Kidney (tissue), 14 donors: Measurements from ENCODE around the gene OVAAL. TPM values are rescaled to one million over a fixed set of nuclear protein-coding genes. Genes with fewer than 3 reads are reported as not detected.

Source experiments
- DNase-seq, 5 donors: peaks; one replicate each; pipeline ENCODE4 v3.0.0-alpha.2; 2013 to 2020
- FAIRE-seq: peaks from 2 replicates; lab custom pipeline; 2012; peaks lifted over from hg19 to GRCh38; lab: Jason Lieb, UNC
- H3K27ac ChIP-seq, 2 donors: one replicate each; pipeline ENCODE4 v1.7.0; 2013; ENCODE audit warnings: low read depth in 2 of 2, low read length in 2 of 2, inconsistent platforms in 1 of 2
- H3K27me3 ChIP-seq: one replicate; pipeline ENCODE4 v1.7.1; 2013; ENCODE audit warnings: low read length, inconsistent platforms; ENCODE audit not compliant: control insufficient read depth, insufficient read depth
- H3K36me3 ChIP-seq, 3 donors: one replicate each; pipeline versions ENCODE4 v1.7.0 to v1.7.1; 2013; ENCODE audit warnings: low read length in 3 of 3, control low read depth in 1 of 3, inconsistent platforms in 1 of 3; ENCODE audit not compliant: insufficient read depth in 3 of 3, control insufficient read depth in 2 of 3
- H3K4me1 ChIP-seq, 3 donors: one replicate each; pipeline versions ENCODE4 v1.7.0 to v1.7.1; 2013; ENCODE audit warnings: low read length in 3 of 3, inconsistent platforms in 1 of 3, low read depth in 1 of 3; ENCODE audit not compliant: control insufficient read depth in 2 of 3, insufficient read depth in 2 of 3
- H3K4me3 ChIP-seq, 3 donors: one replicate each; pipeline versions ENCODE4 v1.7.0 to v1.8.1; 2013; ENCODE audit warnings: low read length in 3 of 3, control low read depth in 1 of 3, inconsistent platforms in 1 of 3
- H3K9ac ChIP-seq, 3 donors: one replicate each; pipeline versions ENCODE4 v1.7.0 to v1.7.1; 2013; ENCODE audit warnings: low read length in 3 of 3, control low read depth in 1 of 3, inconsistent platforms in 1 of 3
- H3K9me3 ChIP-seq, 3 donors: one replicate each; pipeline versions ENCODE4 v1.7.0 to v1.7.1; 2013; ENCODE audit warnings: low read length in 3 of 3, control low read depth in 1 of 3, inconsistent platforms in 1 of 3; ENCODE audit not compliant: control insufficient read depth in 2 of 3, insufficient read depth in 1 of 3
- intact Hi-C: fragments of 100-400 bp; cut with DNase I; formaldehyde crosslinking; loops from one replicate; pipeline ENCODE4 v1.11.1; 2022
- polyA plus RNA-seq: library from polyadenylated mRNA; stranded (reverse); fragments of 350-450 nt; fragmentation: Illumina TruSeq; extraction: RNeasy Lipid Tissue Mini Kit (QIAGEN cat#74804); gene quantifications from one replicate; pipeline ENCODE4 v1.2.3, GENCODE V29; 2014; ENCODE audit warnings: low read depth, low replicate concordance; ENCODE audit not compliant: insufficient read depth
- total RNA-seq: library from RNA; stranded (reverse); fragmentation: NEBNext Ultra II Directional; extraction: Animal tissue kit (Norgen Biotek cat#: 25700); gene quantifications from one replicate; pipeline ENCODE4 v1.2.1, GENCODE V29; 2021
- TF ChIP-seq, protein P1 (sequence below): IDR thresholded peaks from 3 replicates; pipeline ENCODE4 v1.5.1; 2012; ENCODE audit warnings: mild to moderate bottlenecking, moderate library complexity, borderline replicate concordance; ENCODE audit not compliant: insufficient read depth; ENCODE audit errors: extremely low read depth
- donor health status: control.
- donor health status: control.
- donor health status: control.
- donor health status: control.
- donor health status: control.
- donor health status: DM: yes; HTN: yes; CAD: no.
- donor health status: Normal renal cell carcinoma (clear cell type).

OVAAL gene
- total and polyA plus RNA-seq, 2 donors from 2014 or later = not detected

DNA sequence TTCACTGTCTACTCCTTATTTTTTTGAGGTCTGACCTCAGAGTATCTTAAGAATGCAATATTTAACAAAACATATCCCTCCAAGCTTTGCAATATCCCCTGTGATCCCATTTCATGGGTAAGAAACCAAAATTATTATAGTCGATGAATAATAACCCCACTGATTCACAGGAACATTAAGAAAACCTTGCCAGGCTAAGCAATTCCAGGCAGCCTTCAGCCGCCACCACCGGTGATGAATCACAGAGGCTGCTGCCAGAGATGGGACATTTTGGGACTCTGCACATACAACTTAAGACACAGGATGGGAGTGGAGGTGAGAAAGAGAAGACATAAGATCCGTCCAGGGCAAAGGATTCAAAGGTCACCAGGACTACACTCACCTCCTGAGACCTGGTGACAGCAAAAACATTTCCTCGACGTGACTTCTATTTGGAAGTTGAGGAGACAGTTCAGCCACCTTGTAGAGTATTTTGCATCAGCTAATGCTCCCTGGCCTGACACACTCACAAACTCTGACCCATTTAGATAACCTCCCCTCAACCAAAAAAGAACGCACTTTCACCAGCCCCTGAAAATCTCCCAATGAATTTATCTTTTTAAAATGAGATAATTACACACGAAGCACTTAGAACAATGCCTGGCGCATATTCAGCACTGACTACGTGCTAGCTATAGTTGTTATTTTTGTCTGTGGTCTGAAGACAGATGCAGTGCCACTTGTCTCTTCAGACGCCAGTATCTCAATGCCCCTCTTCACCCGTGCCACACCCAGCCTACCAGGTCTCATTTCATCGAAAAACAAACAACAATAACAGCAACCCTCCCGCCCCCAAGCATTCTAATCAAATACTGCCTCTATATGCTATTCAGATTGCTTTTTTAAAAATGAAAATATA lies 17.8 kb upstream of the OVAAL start:
- no peaks in the 10 kb centered on the region for H3K36me3 ChIP-seq
- no peaks in the 10 kb centered on the region for H3K9me3 ChIP-seq
- TF ChIP-seq, protein P1, sequence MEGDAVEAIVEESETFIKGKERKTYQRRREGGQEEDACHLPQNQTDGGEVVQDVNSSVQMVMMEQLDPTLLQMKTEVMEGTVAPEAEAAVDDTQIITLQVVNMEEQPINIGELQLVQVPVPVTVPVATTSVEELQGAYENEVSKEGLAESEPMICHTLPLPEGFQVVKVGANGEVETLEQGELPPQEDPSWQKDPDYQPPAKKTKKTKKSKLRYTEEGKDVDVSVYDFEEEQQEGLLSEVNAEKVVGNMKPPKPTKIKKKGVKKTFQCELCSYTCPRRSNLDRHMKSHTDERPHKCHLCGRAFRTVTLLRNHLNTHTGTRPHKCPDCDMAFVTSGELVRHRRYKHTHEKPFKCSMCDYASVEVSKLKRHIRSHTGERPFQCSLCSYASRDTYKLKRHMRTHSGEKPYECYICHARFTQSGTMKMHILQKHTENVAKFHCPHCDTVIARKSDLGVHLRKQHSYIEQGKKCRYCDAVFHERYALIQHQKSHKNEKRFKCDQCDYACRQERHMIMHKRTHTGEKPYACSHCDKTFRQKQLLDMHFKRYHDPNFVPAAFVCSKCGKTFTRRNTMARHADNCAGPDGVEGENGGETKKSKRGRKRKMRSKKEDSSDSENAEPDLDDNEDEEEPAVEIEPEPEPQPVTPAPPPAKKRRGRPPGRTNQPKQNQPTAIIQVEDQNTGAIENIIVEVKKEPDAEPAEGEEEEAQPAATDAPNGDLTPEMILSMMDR = no peak
- intact Hi-C loops = no loop called here
- H3K27me3 ChIP-seq = no peaks in the 10 kb centered on the region
- H3K4me1 ChIP-seq = peaks cover 0 to 7% (median 4%) of the 10 kb centered on the region in 3 donors
- H3K4me3 ChIP-seq = no peak overlapping the region
- DNase-seq (no peak), FAIRE-seq (no peak)
- H3K9ac ChIP-seq = no peak overlapping the region
- no peak overlapping the region for H3K27ac ChIP-seq

DNA sequence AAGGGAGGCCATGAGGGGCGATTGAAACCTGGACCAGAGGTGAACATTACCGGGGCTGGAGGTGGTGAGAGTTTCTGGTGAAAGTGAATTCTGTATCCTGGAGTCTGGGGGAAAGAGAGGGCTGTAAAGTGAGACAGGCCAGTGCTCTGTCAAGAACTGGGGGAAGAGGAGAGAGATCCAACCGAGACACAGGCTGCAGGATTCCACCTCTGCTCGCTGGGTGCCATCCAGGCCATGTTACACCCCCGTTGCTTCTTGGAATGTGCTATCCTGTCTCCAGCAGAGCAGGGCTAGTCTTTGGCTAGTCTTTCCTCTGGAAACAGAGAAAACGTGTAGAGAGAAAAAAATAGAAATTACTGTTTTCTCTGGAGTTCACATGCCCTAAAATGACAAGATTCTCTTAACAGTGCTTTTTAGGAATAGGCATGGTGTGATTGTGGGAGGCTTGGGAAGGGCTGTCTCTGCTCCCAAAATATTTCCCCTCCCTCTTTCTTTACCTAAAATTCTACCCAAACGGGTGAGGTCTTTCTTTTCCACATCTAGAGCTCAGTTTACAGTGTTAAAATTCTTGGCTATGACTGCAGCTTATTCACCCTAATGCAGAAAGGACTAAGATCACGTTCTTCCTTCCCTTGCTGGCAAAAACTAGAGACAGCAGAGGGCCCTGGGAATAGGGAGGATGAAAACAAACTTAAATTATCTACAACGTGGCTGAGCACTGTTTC lies 16.5 kb upstream of the OVAAL start:
- intact Hi-C loops = no loop called here
- H3K27me3 ChIP-seq = no peaks in the 10 kb centered on the region
- no peak overlapping the region for H3K9ac ChIP-seq
- DNase-seq (peak in 1 of 5 donors; percentile 36), FAIRE-seq (no peak)
- no peaks in the 10 kb centered on the region for H3K9me3 ChIP-seq
- no peak overlapping the region for H3K4me3 ChIP-seq
- TF ChIP-seq, protein P1 = no peak
- H3K36me3 ChIP-seq = no peaks in the 10 kb centered on the region
- H3K4me1 ChIP-seq = peaks cover 0 to 5% (median 4%) of the 10 kb centered on the region in 3 donors
- H3K27ac ChIP-seq = no peak overlapping the region

DNA sequence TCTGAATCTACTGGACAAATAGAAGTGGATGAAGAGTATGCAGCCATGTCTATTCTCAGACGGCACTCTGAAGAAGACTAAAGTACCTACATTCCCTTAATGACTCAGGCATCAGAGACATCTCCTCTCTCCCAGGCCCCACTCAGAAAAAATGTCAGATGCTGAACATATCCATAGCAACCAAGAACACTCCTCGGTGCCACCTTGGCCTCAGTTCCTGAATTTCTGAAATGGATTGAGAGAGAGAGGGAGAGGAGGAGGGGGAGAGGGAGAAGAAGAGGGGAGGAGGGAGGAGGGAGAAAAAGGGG lies 16.0 kb upstream of the OVAAL start:
- FAIRE-seq = no peak

More for the DNA sequence above, 16.0 kb upstream of the OVAAL start:
- intact Hi-C loops = no loop called here
- Histone ChIP-seq H3K36me3 (no peaks in the 10 kb centered on the region), H3K4me1 (peaks cover 0 to 5% (median 4%) of the 10 kb centered on the region in 3 donors), H3K27me3 (no peaks in the 10 kb centered on the region), H3K27ac (no peak overlapping the region), H3K9me3 (no peaks in the 10 kb centered on the region), H3K4me3 (no peak overlapping the region), H3K9ac (no peak overlapping the region)
- no peak for DNase-seq
- TF ChIP-seq, protein P1 = no peak
